NCI-H1105 treated with DMSO at 0.1 percent for 48 hours (cell line): ENCODE results near the gene HES4.
"Not testable (repeated sequence)": the region's sequence is repeated elsewhere in the genome, so short reads cannot be mapped to it uniquely, and the experiment has no call there.

Source experiments
- DNase-seq: peaks from one replicate; lab custom pipeline; 2025; lab: John Stamatoyannopoulos, UW

The HES4 gene

DNA sequence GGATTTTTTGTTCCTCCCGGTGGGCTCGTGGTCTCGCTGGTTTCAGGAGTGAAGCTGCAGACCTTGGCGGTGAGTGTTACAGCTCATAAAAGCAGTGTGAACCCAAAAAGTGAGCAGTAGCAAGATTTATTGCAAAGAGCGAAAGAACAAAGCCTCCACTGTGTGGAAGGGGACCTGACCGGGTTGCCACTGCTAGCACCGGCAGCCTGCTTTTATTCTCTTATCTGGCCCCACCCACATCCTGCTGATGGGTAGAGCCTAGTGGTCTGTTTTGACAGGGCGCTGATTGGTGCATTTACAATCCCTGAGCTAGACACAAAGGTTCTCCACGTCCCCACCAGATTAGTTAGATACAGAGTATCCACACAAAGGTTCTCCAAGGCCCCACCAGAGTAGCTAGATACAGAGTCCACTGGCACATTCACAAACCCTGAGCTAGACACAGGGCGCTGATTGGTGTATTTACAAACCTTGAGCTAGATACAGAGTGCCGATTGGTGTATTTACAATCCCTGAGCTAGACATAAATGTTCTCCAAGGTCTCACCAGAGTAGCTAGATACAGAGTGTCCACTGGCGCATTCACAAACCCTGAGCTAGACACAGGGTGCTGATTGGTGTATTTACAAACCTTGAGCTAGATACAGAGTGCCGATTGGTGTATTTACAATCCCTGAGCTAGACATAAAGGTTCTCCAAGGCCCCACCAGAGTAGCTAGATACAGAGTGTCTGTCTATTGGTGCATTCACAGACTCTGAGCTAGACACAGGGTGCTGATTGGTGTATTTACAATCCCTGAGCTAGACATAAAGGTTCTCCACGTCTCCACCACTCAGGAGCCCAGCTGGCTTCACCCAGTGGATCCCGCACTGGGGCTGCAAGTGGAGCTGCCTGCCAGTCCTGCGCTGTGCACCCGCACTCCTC, 17.8 kb upstream of the HES4 start:
- DNase-seq, result not testable (repeated sequence)

DNA sequence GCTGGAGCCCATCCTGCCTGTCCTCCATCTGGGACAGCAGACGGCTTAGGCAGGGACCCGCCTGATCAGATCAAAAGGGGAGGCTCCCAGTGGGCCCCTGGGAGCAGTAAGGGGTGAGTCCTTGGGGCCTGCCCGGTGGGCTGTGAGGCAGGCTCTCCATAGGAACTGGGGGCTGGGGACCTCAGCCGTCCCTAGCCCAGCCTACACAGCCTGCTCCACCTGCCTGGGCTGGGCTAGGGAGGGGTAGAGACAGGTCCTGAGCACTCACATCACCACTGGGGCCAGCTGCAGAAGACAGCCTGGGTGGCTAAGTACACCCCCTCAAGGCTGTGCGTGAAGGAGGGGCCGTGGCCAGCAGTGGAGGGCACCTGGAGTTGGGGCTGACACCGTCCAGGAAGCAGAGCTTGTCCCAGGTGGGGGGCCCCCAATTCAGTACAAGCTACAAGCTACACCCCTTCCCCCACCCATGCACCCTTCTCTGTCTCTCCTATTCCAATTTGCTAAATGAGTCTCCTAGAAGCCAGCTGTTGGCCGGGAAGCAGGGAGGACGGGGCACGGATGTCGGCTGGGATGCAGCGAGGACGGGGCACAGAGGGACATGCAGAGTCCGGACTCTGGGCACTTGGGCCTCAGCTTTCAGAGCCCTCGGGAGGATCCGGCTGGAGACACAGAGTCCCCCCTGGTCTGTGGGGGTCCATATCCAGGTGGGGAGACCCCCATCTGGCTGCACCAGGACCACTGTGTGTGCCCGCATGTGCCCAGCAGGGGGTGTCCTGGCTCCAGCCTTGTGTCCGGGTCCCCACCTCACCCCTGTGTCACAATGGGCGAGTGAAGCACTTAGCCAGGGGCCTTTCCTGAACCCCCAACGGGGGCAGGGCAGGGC, 15.1 kb upstream of the HES4 start:
- DNase-seq, result no peak

DNA sequence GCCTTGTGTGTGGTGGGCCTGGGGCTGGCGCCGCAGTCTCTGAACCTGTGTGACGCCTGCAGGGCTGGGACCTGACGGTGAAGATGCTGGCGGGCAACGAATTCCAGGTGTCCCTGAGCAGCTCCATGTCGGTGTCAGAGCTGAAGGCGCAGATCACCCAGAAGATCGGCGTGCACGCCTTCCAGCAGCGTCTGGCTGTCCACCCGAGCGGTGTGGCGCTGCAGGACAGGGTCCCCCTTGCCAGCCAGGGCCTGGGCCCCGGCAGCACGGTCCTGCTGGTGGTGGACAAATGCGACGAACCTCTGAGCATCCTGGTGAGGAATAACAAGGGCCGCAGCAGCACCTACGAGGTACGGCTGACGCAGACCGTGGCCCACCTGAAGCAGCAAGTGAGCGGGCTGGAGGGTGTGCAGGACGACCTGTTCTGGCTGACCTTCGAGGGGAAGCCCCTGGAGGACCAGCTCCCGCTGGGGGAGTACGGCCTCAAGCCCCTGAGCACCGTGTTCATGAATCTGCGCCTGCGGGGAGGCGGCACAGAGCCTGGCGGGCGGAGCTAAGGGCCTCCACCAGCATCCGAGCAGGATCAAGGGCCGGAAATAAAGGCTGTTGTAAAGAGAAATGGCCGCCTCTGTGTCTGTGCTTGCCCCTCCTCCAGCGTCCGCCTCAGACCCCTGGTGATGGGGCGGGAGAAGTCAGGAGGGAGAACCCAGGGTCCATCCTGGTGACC, 14.2 kb upstream of the HES4 start:
- no peak for DNase-seq

DNA sequence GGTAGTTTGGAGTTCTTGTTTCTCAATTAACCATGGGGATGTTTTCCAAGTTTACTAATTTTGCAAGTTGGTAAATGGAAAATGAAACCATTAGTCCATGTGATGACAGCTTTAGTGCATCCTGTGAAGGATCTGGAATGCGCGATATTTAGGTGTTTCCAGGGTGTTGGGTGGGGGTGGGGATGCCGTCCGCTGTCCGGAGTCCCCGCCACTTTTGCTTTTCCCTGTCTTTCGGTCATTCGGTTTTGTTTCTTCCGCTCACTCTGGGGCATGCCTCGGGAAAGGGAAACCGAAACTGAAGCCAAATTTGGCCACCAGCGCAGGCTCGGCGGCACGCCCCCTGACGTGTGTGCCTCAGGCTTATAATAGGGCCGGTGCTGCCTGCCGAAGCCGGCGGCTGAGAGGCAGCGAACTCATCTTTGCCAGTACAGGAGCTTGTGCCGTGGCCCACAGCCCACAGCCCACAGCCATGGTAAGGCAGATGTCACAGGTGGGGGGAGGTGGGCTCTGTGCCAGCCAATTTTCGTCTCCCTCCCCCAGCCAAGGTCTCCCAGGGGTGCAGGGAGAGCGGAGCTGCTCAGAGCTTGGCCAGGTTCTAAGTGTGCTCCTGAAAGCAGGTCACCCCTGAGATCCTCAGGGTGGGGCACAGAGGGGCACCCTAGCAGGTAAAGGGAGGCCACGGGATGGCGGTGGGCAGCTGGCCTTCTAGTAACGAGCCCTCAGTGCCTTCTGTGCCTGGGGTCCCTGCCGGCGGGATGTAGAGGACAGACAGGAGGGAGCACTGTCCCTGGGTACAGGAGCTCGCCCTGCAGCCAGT, 13.4 kb upstream of the HES4 start, which contains the start of gene ISG15:
TSS of gene ISG15 (plus strand) at position 393 of the 817 bp plus-strand sequence. CDS start at position 470, 77 bp downstream.
- DNase-seq, result peak; percentile 63

DNA sequence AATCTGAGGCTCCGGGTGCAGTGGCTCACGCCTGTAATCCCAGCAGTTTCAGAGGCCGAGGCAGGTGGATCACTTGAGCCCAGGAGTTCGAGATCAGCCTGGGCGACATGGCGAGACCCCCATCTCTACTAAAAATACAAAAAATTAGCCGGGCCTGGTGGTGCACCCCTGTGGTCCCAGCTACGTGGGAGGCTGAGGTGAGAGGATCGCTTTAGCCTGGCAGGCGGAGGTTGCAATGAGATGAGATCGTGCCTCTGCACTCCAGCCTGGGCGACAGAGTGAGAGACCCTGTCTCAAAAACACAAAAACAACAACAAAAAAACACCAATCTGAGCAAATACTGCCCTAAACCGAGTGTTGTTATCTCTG, 12.8 kb upstream of the HES4 start:
- DNase-seq, result not testable (repeated sequence)

DNA sequence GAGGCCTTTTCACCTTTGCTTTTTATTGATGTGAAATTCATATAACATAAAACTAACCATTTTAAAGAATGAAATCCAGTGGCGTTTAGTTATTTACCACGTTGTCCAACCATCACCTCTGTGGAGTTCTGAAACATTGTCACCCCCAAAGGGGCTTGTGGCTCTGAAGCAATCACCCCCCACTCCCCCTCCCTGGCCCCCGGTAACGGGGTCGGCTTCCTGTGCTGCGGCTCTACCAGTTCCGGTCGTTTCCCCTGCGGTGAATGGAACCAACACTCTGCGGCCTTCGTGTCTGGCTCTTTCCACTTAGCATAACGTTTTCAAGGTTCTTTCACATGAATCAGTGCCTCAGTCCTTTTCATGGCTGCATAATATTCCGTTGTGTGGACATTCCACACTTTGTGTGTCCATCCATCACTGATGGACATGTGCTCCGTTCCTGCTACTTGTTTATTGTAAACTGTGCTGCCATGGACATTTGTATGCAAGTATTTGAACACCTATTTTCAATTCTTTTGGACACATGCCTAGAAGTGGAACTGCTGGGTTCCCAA, 11.6 kb upstream of the HES4 start:
- DNase-seq, result no peak

DNA sequence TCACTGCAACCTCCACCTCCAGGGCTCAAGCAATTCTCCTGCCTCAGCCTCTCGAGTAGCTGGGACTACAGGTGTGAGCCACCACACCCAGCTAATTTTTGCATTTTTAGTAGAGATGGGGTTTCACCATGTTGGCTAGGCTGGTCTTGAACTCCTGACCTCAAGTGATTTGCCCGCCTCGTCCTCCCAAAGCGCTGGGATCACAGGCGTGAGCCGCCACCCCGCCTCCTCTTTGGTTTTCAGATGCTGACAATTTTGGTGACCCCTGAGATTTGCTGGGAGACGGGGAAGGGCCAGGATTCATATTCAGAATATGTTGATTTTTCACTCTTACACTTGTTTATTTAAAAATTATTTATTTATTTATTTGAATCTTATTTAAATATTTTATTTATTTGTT, 10.2 kb upstream of the HES4 start:
- not testable (repeated sequence) for DNase-seq

DNA sequence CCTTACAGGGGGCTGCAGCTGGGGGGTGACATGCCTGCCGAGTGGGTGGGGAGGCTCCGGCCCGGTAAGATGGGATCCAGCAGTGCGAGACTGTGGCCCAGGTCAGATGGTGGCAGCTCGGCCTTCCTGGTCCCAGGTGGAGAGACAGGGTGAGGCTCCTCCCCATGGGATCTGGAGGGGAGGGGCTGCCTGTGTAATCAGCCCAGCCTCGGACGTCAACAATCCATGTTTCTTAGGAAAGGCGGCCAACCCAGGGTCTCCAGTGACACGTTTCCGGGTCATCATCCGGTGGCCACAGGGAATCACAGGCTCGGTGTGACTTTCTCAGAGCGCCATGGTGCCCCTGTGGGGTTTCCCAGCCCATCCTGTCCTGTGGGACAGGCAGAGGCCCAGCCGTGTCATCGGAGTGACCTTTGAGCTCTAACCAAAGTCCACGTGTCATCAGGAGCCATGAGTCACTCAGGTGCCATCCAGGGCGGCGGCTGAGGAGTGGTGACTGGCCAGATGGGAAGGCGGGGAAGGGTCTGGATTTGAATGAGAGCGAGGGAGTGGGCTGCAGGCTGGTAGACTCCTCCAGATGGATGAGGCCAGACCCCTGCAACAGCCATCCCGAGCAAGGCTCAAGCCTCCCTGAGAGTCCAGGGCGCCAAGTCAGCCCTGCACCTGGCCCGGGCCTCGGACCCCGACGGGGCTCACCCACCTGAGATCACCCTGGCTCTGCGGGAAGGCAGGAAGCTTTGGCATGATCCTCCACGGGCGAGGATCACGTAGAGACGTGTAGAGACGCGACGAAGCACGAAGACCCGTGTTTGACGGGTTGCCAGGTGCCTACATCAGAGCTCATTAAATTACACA, 6.6 kb upstream of the HES4 start:
- no peak for DNase-seq

DNA sequence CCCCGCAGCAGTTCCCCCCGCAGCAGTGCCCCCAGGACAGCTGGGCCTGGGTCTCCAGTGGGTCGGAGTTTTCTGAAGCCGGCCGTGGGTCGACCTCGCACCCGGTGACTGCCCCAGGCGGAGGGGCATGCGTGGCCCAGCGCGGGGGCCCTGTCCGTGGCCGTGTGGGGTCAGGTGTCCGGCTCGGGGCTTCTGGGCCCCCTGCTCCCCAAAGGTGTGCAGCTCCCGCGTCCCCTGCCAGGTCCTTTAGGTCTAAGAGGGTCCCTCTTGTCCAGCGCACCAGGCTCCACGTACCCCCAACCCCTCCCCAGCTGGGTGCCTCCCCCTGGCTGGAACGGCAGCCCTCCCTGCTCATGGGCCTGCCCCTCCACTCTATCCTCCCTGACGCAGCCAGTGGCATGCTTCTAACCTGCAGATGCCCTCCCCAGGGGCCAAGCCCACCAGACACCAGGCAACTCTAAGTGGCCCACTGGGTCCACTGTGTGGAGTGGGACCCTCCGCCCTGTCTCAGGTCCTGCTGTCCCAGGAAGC, 5.9 kb upstream of the HES4 start:
- no peak for DNase-seq

DNA sequence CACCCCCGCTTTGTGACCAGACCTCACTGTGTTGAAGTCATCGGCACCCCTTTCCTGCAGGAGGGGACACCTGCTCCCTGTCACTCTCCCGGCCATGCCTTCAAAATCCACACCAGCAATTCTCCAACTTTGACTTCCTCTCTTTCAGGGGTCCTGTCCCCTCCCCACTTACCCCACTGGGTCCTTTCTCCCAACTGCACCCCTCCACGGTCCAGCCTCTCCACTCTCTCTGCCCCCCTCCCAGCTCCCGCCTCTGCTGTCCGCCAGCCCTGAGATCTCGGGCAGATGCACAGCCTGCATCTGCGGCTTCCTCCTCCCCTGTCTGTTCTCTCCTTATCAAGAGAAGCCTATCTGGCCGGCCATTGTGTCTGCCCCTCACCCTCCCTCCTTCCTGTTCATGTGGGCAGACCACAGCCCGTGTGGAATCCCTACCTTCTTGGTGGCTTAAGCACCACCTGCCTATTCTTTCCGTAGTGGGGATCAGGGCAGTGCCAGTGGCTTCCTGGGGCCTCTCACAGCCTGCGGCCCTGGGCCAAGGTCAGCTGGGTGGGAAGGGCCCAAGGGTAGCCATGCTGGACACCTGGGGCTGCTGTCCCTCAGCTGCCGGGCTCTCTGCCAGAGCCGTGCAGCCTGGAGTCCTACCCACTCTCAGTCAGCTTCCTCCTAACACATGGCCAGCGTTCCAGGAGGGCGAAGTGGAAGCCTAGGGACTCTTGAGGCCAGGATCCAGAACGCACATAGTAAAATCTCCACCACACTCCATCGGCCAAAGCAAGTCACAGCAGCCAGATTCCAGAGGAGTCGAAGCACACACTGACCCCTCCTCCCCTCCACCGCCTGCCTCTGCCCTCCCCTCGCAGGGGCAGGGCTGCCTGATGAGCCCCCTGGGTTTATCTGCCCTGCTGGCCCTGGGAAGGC, 5.1 kb upstream of the HES4 start:
- DNase-seq, result no peak

DNA sequence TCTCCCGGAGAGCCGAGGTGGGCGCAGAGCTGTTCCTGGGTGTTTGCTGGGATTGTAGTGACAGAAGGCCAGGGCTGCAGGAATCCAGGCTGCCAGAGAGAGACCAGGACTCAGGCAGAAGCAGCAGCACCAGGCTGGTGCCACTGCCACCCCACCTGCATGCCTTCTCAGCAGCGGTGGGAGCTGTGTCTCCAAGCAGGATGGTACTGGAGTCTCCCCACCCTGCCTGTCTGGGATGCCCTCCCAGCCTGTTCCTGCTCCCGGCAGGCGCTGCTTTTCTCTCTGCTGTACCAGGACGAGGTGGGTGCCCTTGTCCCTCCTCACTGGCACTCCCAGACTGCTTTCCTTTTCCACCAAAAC, 4.5 kb upstream of the HES4 start:
- DNase-seq, result no peak

DNA sequence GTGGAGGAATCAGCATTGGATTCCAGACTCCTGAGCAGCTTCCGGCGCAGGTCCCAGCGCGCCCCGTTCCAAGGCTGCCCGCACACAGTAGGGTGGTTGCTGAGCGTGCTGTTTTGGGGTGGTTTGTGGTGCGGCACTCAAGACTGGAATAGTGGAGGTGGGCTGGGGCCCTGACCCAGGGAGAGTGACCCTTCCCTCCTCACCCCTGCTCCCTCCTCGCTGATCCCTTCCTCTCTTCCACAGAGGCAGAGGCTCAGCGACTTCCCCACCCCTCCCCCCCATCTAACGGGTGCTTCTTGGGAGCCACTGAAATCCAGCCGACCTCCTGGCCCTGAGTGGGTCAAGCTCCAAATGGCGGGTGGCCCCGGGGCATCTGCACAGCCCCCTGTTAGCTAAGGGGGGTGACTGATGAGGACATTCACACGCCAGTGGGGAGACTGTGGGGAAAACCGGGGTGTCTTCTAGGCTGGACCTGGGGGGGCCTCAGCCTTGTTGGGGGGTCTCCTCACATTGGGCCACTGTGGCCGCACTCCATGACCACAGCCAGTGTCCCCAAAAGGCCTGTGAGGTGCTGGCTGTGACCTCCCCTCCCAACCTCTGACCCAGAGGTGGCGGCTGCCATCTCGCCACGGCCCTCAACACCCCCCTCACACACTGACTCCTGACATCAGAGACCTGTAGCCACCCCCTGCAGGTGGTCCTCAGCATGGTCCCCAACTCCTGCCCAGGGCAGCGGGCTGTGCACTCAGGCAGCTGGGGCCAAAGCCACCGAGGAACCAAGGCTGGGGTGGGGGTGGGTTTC, 3.9 kb upstream of the HES4 start:
- DNase-seq, result no peak

DNA sequence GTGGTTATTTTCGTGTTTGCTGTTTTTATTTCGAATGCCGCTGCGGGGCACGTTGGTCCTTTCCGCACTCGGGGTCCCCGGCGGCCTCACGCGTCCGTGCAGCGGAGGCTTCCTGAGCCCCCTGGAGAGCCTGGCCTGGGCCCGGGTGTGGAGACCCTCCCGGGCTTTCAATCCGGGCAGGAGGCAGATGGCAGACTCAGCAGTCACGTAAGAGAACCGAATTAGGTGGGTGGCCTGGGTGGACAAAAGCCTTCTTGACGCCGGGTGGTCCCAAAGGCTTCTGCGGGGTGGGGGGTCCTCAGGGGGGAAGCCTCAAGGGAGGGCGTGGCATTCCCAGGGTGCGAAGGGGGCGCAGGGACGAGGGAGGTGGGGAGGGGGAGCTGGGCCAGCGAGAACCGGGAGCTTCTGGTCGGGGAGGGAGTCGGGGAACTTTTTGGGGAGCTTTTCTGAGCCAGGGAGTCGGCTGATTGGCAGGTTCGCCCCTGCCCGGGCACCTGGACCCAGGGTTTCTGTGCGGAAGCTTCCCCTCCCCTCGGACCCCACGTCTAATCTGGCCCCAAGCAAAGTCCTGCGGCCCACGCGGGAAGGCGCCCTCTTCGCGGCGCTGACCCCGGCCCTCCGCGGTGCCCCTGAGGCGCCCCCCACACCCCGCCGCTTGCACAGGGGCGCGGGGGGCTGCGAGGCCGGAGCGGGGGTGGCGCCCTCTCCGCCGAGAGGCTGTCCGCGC, 1.3 kb upstream of the HES4 start:
- no peak for DNase-seq

DNA sequence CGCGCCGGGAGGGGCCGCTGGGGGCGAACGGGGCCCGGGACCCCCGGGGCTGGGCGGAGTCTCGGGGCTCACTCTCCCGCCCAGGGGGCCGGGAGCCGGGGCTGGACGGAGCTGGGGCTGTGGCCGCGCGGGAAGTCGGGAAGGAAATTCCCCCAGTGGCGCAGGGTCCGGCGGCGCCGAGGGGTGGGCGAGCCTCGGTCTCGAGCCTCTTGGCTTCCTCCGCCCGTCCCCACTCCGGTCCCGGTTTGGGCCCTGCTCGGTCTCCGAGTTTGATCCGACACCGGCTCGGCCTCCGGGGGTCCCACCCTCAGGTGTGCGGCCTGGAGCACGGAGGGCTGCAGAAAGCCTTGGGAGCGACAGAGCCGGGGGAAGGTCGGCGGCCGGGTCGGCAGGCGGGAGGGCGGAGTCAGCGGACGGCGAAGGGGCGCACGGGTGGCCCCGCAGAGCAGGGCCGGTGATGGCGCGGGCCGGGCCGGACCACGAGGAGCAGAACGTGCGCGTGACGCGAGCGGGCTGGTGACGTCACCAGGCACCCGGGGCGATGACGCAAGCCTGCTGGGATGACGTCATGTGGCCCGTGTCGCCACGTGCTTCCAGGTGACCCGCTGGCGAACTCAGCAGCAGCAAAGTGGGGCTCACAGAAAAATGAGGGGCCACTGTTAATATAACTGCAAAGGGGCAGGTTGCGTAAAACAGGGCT, 610 bp upstream of the HES4 start:
- peak; percentile 52 for DNase-seq

DNA sequence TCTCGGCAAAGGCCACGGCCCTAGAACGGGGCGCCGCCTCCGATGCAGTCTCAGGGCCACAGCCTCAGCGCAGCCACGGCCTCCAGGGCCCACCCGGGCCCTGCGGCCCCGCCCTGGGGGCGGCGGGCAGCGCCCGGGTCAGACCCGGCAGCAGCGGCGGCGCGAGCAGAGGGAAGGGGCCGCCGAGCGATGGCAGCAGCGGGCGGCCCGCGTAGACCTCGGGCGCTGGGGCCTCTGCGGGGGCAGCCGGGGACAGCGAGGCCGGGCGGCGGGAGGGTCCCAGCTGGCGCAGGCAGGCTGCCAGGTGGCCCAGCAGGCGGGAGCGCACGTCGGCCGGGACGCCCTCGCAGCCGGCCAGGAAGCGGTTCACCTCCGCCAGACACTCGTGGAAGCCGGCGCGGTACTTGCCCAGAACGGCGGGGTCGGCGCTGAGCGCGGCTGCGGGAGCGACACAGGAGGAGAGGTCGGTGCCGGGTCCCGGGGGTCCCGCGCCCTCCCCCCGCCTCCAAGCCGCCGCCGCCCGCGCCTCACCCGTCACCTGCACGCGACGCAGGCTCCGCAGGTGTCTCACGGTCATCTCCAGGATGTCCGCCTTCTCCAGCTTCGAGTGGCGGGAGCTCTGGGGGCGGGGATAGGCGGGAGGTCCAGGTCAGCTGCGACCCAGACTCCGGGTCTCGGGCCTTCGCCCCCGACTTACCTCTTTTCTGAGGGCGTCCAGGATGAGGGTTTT, 737 bp downstream of the HES4 start:
- no peak for DNase-seq

DNA sequence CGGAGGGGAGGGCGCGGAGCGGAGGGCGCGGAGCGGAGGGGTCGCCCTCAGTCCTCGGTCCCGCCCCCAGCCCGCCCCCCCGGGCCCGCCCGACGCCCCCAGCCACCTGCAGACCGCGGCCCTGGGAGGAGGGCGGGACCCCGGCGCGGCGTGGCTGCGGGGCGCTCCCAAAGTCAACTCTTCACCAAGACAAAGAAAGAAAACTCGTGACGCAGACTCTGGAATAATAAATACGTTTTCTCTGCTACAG, 1.2 kb downstream of the HES4 start:
- DNase-seq, result peak; percentile 21
